ENCODE measurements around the gene OR2AG2. TPM values are rescaled to one million over a fixed set of nuclear protein-coding genes. Genes with fewer than 3 reads are reported as not detected.
"Not testable (repeated sequence)": the region's sequence is repeated elsewhere in the genome, so short reads cannot be mapped to it uniquely, and the experiment has no call there.

The OR2AG2 gene, protein sequence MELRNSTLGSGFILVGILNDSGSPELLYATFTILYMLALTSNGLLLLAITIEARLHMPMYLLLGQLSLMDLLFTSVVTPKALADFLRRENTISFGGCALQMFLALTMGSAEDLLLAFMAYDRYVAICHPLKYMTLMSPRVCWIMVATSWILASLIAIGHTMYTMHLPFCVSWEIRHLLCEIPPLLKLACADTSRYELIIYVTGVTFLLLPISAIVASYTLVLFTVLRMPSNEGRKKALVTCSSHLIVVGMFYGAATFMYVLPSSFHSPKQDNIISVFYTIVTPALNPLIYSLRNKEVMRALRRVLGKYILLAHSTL
- not detected in 2 replicates for total RNA-seq (2014; rRNA removed; shearing (Covaris generic))

DNA sequence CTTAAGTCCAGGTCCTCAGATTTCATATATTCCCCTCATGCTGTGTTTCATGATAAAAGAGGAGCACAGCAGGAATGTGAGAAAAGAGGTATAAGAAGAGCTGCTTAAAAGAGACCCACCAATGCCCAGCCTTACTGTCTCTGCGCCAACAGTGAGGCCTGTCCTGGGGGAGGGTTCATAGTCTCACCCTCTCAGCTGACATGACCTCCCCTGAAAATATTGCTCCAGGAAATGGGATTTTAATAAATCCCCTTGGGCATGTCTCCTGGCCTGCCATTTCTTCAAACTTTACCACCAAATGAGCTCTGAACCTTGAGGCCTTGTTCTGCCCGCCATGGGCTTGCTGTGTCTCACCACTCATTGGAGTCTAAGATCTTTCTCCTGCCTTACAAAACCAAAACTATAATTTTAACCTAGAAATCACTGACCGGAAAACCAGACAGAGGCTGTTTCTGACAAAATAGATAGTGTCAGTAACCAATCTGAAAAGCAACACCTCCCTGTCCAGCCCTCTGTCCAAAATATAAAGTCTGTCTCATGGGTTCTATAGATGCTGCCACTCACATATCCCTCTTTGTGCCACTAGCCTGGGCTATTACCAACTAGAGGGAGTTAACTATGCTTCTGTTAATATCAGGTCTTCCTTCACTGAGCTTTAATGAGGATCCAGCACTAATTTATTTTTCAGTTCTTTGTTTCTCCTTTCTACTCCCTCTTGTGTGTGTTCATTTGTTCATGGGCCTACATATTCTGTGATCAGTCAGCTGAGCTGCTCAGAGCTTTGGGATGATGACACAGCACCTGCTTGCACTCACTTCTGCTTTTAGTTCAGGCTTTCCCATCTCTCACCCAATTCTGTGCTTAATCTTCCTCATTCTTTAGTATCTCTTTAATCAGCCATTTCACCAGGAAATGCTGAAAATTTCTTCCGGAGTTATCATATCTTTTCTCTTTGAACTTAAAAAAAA, at the start of gene OR2AG2:
TSS of gene OR2AG2 (minus strand) at position 51 of the 968 bp plus-strand sequence. CDS start 3,019 bp downstream, outside the sequence.
- no peaks in the 10 kb centered on the region for H3K4me1 ChIP-seq
- no peak within 1 kb of the TSS for H3K27ac ChIP-seq
- no peaks in the 10 kb centered on the region for H3K27me3 ChIP-seq
- DNase-seq: no peak
- H3K9me3 ChIP-seq (replicated peaks): no peaks in the 10 kb centered on the region
- H3K36me3 ChIP-seq: no peaks in the 10 kb centered on the region
- H3K4me3 ChIP-seq: no peak within 1 kb of the TSS

- Histone ChIP-seq H3K36me3 (no peaks in the 10 kb centered on the region), H3K9me3 (replicated peaks) (no peaks in the 10 kb centered on the region), H3K4me3 (no peak overlapping the region), H3K27ac (no peak overlapping the region), H3K27me3 (no peaks in the 10 kb centered on the region), H3K4me1 (no peaks in the 10 kb centered on the region)
- DNase-seq: no peak
Measured at GRCh38 chr11:6818967-6819366, 47.2 kb upstream of the OR2AG2 start.

- no peaks in the 10 kb centered on the region for H3K36me3 ChIP-seq
- H3K9me3 ChIP-seq (replicated peaks): no peaks in the 10 kb centered on the region
- H3K27ac ChIP-seq: no peak overlapping the region
- no peak for DNase-seq
- H3K4me3 ChIP-seq: no peak overlapping the region
- H3K4me1 ChIP-seq: no peaks in the 10 kb centered on the region
- H3K27me3 ChIP-seq: no peaks in the 10 kb centered on the region
Measured at GRCh38 chr11:6817694-6818093, 45.9 kb upstream of the OR2AG2 start.

GRCh38 chr11:6813656-6814055, 41.9 kb upstream of the OR2AG2 start:
- no peak for DNase-seq
- no peak overlapping the region for H3K27ac ChIP-seq
- H3K36me3 ChIP-seq: no peaks in the 10 kb centered on the region
- H3K27me3 ChIP-seq: no peaks in the 10 kb centered on the region
- H3K4me3 ChIP-seq: no peak overlapping the region
- H3K9me3 ChIP-seq (replicated peaks): no peaks in the 10 kb centered on the region
- H3K4me1 ChIP-seq: no peaks in the 10 kb centered on the region

GRCh38 chr11:6812390-6813005, 40.7 kb upstream of the OR2AG2 start:
- Histone ChIP-seq H3K9me3 (replicated peaks) (no peaks in the 10 kb centered on the region), H3K27me3 (no peaks in the 10 kb centered on the region)

DNA sequence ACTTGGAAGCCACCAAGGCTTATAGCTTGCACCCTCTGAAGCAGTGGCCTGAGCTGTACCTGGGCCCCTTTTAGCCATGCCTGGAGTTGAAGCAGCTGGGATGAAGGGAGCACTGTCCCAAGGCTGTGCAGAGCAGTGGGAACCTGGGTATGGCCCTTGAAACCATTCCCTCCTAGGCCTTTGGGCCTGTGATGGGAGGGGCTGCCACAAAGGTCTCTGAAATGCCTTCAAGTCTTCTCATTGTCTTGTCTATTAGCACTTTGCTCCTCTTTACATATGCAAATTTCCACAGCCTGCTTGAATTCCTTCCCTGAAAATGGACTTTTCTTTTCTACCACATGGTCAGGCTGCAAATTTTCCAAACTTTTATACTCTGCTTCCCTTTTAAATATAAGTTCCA, 29.3 kb upstream of the OR2AG2 start:
- not testable (repeated sequence) for H3K9me3 ChIP-seq (replicated peaks); DNase-seq; H3K36me3 ChIP-seq; H3K27me3 ChIP-seq; H3K4me1 ChIP-seq; H3K4me3 ChIP-seq; H3K27ac ChIP-seq

More at GRCh38 chr11:6812390-6813005, 40.7 kb upstream of the OR2AG2 start:
- Histone ChIP-seq H3K4me1 (no peaks in the 10 kb centered on the region), H3K4me3 (no peak overlapping the region), H3K27ac (no peak overlapping the region), H3K36me3 (no peaks in the 10 kb centered on the region)
- peak; percentile 17 to 66 for DNase-seq

GRCh38 chr11:6799402-6799801, 27.6 kb upstream of the OR2AG2 start, which contains the start of gene OR6A2:
Gene OR6A2, minus strand, starts transcription at chr11:6799689. Its CDS starts 3,981 bp downstream, at chr11:6795708.
- Histone ChIP-seq H3K36me3 (no peaks in the 10 kb centered on the region), H3K27me3 (no peaks in the 10 kb centered on the region), H3K4me1 (no peaks in the 10 kb centered on the region), H3K9me3 (replicated peaks) (no peaks in the 10 kb centered on the region), H3K4me3 (no peak within 1 kb of the TSS), H3K27ac (no peak within 1 kb of the TSS)
- no peak for DNase-seq

DNA sequence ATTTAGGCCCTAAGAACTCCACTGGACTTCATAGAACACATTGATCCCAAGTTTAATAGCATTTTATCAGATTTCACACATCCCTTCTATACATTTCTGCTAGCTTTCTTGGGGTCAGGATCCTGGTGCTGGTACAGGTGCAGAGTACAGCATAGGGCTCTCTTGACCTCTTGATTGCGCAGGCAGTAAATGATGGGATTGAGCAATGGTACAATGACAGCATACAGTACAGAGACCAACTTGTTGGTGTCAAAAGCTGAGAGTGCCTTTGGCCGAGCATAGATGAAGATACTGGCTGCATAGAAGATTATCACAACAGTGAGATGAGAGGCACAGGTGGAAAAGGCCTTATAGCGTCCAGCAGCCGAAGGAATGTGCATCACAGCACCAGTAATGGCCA, 22.9 kb upstream of the OR2AG2 start:
- Histone ChIP-seq H3K27ac (no peak overlapping the region), H3K4me3 (no peak overlapping the region), H3K9me3 (replicated peaks) (no peaks in the 10 kb centered on the region), H3K4me1 (no peaks in the 10 kb centered on the region), H3K27me3 (no peaks in the 10 kb centered on the region), H3K36me3 (no peaks in the 10 kb centered on the region)
- no peak for DNase-seq

DNA sequence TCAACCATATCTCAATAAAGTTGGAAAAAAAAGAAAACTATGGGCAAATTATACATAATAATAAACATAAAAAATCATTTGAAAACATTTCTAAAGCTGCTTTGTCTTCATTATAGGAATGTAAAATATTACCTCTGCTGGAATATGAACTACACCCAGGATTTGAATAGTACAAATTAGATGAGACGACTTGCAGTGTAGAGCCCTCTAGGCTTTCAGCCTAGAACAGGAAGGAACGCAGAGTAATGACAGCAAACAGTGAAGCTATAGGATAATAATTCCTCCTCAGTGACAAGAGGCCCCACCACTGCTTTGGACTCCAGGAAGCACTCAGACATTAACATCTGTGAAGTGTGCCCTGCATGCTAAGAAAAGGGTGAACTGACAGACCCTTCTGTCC, 18.8 kb upstream of the OR2AG2 start:
- H3K4me3 ChIP-seq: no peak overlapping the region

GRCh38 chr11:6782720-6783119, 10.9 kb upstream of the OR2AG2 start, which contains the start of gene OR2AG1:
Gene OR2AG1, plus strand, starts transcription at chr11:6783020. Its CDS starts 2,018 bp downstream, at chr11:6785038.
- no peak for DNase-seq
- Histone ChIP-seq H3K36me3 (no peaks in the 10 kb centered on the region), H3K9me3 (replicated peaks) (no peaks in the 10 kb centered on the region), H3K27ac (no peak within 1 kb of the TSS), H3K4me3 (no peak within 1 kb of the TSS), H3K27me3 (no peaks in the 10 kb centered on the region), H3K4me1 (no peaks in the 10 kb centered on the region)

More for the DNA sequence above, 18.8 kb upstream of the OR2AG2 start:
- Histone ChIP-seq H3K27me3 (no peaks in the 10 kb centered on the region), H3K9me3 (replicated peaks) (no peaks in the 10 kb centered on the region), H3K36me3 (no peaks in the 10 kb centered on the region), H3K27ac (no peak overlapping the region), H3K4me1 (no peaks in the 10 kb centered on the region)
- DNase-seq: no peak

GRCh38 chr11:6780829-6781228, 9.1 kb upstream of the OR2AG2 start:
- no peaks in the 10 kb centered on the region for H3K27me3 ChIP-seq
- no peak overlapping the region for H3K4me3 ChIP-seq
- no peaks in the 10 kb centered on the region for H3K9me3 ChIP-seq (replicated peaks)
- no peaks in the 10 kb centered on the region for H3K4me1 ChIP-seq
- no peak overlapping the region for H3K27ac ChIP-seq
- DNase-seq: no peak
- no peaks in the 10 kb centered on the region for H3K36me3 ChIP-seq

- Histone ChIP-seq H3K27ac (no peak overlapping the region), H3K4me3 (no peak overlapping the region), H3K4me1 (no peaks in the 10 kb centered on the region), H3K27me3 (no peaks in the 10 kb centered on the region), H3K36me3 (no peaks in the 10 kb centered on the region), H3K9me3 (replicated peaks) (no peaks in the 10 kb centered on the region)
- DNase-seq: no peak
Measured at GRCh38 chr11:6778518-6778917, 6.7 kb upstream of the OR2AG2 start.

DNA sequence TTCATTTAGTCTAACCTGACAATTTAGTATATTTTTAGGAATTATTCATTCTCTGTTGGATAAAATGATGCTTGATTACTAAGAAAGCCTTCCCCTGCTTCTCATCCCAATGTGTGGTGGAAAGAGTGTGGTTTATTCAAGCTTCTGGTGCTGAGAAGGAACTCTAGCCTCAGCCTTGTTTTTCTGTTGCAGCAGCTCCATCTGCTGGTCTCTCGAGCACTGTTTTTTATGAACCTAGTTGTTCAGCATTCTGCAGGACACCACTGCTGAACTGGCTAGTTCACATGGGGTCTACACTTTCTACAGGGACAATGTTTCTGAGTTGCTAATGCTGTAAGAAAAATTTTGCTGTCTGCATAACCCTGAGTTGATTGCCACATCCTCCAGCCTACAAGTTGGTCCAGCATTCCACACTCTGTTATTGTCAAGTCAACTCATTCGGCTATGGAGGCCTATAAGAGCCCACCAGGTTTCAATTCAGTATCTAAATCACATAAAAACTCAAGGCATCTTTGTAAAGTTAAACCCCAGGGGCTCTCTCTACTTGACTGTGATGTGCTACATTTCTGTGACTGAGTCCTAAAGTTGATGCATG, 14.3 kb downstream of the OR2AG2 start:
- Histone ChIP-seq H3K9me3 (replicated peaks) (no peaks in the 10 kb centered on the region; the same call in 1 of the 2 replicates), H3K27me3 (peaks cover 2% of the 10 kb centered on the region; the same call in 1 of the 2 replicates), H3K4me3 (no peak overlapping the region), H3K36me3 (no peaks in the 10 kb centered on the region), H3K27ac (no peak overlapping the region), H3K4me1 (no peaks in the 10 kb centered on the region)
- DNase-seq: peak; percentile 38 to 66

DNA sequence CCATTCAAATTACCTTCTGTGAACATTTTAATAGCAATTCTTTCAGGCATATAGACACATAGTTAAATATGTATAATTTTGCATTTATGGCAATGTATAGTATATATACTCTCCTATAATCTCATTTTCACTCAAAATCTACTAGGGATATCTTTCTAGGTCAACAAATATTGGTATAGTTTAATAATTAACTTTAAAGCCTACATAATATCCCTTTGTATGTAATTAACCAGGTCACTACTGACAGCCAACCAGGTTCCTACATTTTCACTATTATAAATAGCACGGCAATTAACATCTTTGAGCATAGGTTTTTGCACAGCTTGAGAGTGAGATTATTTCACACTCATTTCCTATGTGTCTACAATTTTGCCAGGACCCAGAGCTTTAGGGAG, 15.8 kb downstream of the OR2AG2 start:
- Histone ChIP-seq H3K36me3 (no peaks in the 10 kb centered on the region), H3K4me3 (no peak overlapping the region), H3K9me3 (replicated peaks) (no peaks in the 10 kb centered on the region; the same call in 1 of the 2 replicates), H3K27me3 (peaks cover 2% of the 10 kb centered on the region; the same call in 1 of the 2 replicates), H3K4me1 (no peaks in the 10 kb centered on the region), H3K27ac (no peak overlapping the region)
- DNase-seq: no peak

All from SJCRH30 (cell line).